Glutamatergic neuron (in vitro differentiated cells): ENCODE results near the gene HECTD4. TPM values are rescaled to one million over a fixed set of nuclear protein-coding genes. Genes with fewer than 3 reads are reported as not detected.

Experiments used
- DNase-seq: peaks from one replicate; pipeline ENCODE4 v3.0.0; 2022
- H3K27ac Mint-ChIP-seq: one replicate; pipeline ENCODE4 v1.8.0; 2020; ENCODE audit warnings: mild to moderate bottlenecking, mixed read lengths, inconsistent platforms; ENCODE audit not compliant: unreplicated experiment
- H3K27me3 Mint-ChIP-seq: one replicate; pipeline ENCODE4 v1.8.0; 2020; ENCODE audit warnings: mild to moderate bottlenecking, moderate library complexity, mixed read lengths, inconsistent platforms; ENCODE audit not compliant: unreplicated experiment
- H3K36me3 Mint-ChIP-seq: one replicate; pipeline ENCODE4 v1.8.0; 2020; ENCODE audit warnings: mild to moderate bottlenecking, mixed read lengths, inconsistent platforms; ENCODE audit not compliant: unreplicated experiment
- H3K4me1 Mint-ChIP-seq: one replicate; pipeline ENCODE4 v1.8.0; 2020; ENCODE audit warnings: mild to moderate bottlenecking, low read depth, mixed read lengths, inconsistent platforms; ENCODE audit not compliant: unreplicated experiment
- H3K4me3 Mint-ChIP-seq: one replicate; pipeline ENCODE4 v1.8.0; 2020; ENCODE audit warnings: mild to moderate bottlenecking, mixed read lengths, inconsistent platforms; ENCODE audit not compliant: unreplicated experiment
- H3K9me3 Mint-ChIP-seq: one replicate; pipeline ENCODE4 v1.8.0; 2020; ENCODE audit warnings: mild to moderate bottlenecking, moderate library complexity, mixed read lengths, inconsistent platforms; ENCODE audit not compliant: unreplicated experiment
- total RNA-seq: library from RNA; stranded (reverse); fragmentation: NEBNext Ultra II Directional; extraction: Animal tissue kit (Norgen Biotek cat#: 25700); gene quantifications from one replicate; pipeline ENCODE4 v1.2.1, GENCODE V29; 2021; ENCODE audit not compliant: unreplicated experiment
- TF ChIP-seq, protein P1 (sequence below): fragments of 200-600 bp; sonication (generic); IDR thresholded peaks from one replicate; pipeline ENCODE4 v1.5.0; 2021; ENCODE audit not compliant: partially characterized antibody, unreplicated experiment

The HECTD4 gene
- total RNA-seq, 1 donor from 2014 or later: 261 TPM

DNA sequence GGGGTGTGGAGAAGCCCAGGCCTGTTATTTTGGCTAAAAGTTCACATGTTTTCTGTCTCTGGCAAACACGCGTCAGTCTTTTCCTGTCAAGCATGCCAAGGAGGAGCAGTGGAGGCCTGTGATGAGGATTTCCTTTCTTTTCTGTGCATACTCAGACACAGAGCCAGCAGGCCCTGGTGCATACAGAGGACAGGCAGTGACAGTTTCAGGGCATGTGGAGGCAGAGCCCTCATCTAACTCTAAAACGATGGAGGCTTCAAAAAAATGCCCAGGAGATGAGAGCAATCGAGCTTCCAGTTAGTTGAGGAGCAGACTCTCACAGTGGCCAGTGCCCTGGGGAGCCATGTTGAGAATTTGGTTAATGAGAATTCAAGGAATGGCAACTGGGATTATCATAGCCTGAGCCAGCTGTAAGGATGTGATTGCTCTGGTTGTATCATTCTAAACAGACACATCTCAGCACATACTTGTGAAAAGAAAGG is 190.3 kb downstream of the HECTD4 start:
- DNase-seq: no peak
- H3K27me3 Mint-ChIP-seq: peaks cover 3% of the 10 kb centered on the region
- no peaks in the 10 kb centered on the region for H3K4me1 Mint-ChIP-seq
- TF ChIP-seq, protein P1, sequence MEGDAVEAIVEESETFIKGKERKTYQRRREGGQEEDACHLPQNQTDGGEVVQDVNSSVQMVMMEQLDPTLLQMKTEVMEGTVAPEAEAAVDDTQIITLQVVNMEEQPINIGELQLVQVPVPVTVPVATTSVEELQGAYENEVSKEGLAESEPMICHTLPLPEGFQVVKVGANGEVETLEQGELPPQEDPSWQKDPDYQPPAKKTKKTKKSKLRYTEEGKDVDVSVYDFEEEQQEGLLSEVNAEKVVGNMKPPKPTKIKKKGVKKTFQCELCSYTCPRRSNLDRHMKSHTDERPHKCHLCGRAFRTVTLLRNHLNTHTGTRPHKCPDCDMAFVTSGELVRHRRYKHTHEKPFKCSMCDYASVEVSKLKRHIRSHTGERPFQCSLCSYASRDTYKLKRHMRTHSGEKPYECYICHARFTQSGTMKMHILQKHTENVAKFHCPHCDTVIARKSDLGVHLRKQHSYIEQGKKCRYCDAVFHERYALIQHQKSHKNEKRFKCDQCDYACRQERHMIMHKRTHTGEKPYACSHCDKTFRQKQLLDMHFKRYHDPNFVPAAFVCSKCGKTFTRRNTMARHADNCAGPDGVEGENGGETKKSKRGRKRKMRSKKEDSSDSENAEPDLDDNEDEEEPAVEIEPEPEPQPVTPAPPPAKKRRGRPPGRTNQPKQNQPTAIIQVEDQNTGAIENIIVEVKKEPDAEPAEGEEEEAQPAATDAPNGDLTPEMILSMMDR: no peak
- no peak overlapping the region for H3K27ac Mint-ChIP-seq
- H3K9me3 Mint-ChIP-seq: no peaks in the 10 kb centered on the region
- H3K4me3 Mint-ChIP-seq: no peak overlapping the region
- no peaks in the 10 kb centered on the region for H3K36me3 Mint-ChIP-seq

- peaks cover 3% of the 10 kb centered on the region for H3K27me3 Mint-ChIP-seq
- no peaks in the 10 kb centered on the region for H3K4me1 Mint-ChIP-seq
- DNase-seq: no peak
- H3K36me3 Mint-ChIP-seq: no peaks in the 10 kb centered on the region
- no peak overlapping the region for H3K27ac Mint-ChIP-seq
- H3K4me3 Mint-ChIP-seq: no peak overlapping the region
- no peaks in the 10 kb centered on the region for H3K9me3 Mint-ChIP-seq
- TF ChIP-seq, protein P1: no peak
Measured at GRCh38 chr12:112191201-112191600, 191.0 kb downstream of the HECTD4 start.

- DNase-seq: no peak
- Mint-ChIP-seq H3K4me1 (no peaks in the 10 kb centered on the region), H3K4me3 (no peak overlapping the region), H3K9me3 (peaks cover 1% of the 10 kb centered on the region), H3K27me3 (peaks cover 3% of the 10 kb centered on the region), H3K36me3 (no peaks in the 10 kb centered on the region), H3K27ac (no peak overlapping the region)
- TF ChIP-seq, protein P1: no peak
Measured at GRCh38 chr12:112190231-112191025, 191.8 kb downstream of the HECTD4 start.

DNA sequence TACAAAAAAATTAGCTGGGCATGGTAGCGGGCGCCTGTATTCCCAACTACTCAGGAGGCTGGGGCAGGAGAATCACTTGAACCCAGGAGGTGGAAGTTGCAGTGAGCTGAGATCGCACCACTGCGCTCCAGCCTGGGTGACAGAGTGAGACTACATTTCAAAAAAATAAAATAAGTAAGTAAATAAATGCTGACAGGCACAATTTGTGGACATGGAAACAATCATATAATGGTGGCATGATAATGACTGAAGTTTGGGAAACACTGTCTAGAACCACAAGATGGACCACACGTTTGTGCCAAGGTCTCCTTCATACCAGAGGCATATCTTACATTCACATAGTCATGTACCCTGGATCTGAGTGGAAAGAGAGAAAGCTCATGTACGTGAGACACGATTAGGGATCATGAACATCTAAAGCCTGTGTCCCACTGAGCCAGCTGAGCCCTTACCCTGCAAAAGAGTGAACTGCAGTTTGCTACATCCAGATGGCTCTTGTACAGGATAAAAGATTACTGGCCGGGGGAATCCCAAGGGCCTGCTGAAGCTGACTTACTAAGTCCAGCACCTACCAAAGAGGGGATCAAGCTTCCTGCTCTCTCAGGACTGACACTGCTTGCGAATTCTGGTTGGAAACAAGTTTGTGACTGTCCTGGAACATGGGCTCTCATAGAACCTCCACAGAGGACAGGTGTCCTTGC is 194.0 kb downstream of the HECTD4 start:
- Mint-ChIP-seq H3K4me3 (no peak overlapping the region), H3K27me3 (peaks cover 4% of the 10 kb centered on the region), H3K27ac (no peak overlapping the region), H3K9me3 (peaks cover 2% of the 10 kb centered on the region), H3K4me1 (no peaks in the 10 kb centered on the region), H3K36me3 (no peaks in the 10 kb centered on the region)
- no peak for DNase-seq
- TF ChIP-seq, protein P1: no peak
